Measurements from ENCODE around the gene ZNF100. TPM values are rescaled to one million over a fixed set of nuclear protein-coding genes. Genes with fewer than 3 reads are reported as not detected.
"Not testable (repeated sequence)": the region's sequence is repeated elsewhere in the genome, so short reads cannot be mapped to it uniquely, and the experiment has no call there.

ZNF100 gene
- total and polyA plus RNA-seq, 8 donors: 1.1 to 17.4 (median 8.3) TPM

DNA sequence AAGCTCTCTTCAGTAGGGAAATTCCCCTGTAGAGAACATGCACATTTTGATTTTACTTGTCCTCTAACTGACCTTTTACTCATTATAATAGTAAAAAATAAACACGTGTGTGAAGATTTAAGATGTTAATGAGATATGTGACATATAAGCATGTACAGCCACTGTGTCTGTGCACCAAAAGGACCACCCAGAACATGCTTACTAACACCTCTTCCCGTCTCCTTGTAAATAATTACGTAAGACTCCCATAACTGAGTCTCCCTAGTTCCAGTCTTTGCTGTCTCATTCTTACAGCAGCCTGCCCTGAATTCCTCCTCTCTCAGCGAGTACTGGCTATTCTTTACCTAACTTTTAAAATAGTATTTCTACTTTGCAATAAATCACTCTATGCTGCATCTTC is 53.6 kb downstream of the ZNF100 start:
- no peak overlapping the region for H3K4me3 ChIP-seq
- intact Hi-C loops (cut with DNase I; ENCODE audit: low total_unique reads): no loop called here
- no peaks in the 10 kb centered on the region for H3K4me1 ChIP-seq
- H3K9me3 ChIP-seq: peaks cover 0 to 58% (median 25%) of the 10 kb centered on the region in 4 donors
- H3K27ac ChIP-seq: no peak overlapping the region
- TF ChIP-seq, protein P1, sequence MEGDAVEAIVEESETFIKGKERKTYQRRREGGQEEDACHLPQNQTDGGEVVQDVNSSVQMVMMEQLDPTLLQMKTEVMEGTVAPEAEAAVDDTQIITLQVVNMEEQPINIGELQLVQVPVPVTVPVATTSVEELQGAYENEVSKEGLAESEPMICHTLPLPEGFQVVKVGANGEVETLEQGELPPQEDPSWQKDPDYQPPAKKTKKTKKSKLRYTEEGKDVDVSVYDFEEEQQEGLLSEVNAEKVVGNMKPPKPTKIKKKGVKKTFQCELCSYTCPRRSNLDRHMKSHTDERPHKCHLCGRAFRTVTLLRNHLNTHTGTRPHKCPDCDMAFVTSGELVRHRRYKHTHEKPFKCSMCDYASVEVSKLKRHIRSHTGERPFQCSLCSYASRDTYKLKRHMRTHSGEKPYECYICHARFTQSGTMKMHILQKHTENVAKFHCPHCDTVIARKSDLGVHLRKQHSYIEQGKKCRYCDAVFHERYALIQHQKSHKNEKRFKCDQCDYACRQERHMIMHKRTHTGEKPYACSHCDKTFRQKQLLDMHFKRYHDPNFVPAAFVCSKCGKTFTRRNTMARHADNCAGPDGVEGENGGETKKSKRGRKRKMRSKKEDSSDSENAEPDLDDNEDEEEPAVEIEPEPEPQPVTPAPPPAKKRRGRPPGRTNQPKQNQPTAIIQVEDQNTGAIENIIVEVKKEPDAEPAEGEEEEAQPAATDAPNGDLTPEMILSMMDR (IDR thresholded peaks at IDR 0.05): no peak
- TF ChIP-seq POLR2A (IDR thresholded peaks at IDR 0.05) (no peak), POLR2AphosphoS5 (IDR thresholded peaks at IDR 0.05) (no peak), EP300 (IDR thresholded peaks at IDR 0.05) (no peak)
- DNase-seq: no peak
- WGBS, 5 donors: 79 to 89% (median 85%) methylated on average over 4 of the region's 4 CpGs
- H3K27me3 ChIP-seq: no peaks in the 10 kb centered on the region
- no peaks in the 10 kb centered on the region for H3K36me3 ChIP-seq

DNA sequence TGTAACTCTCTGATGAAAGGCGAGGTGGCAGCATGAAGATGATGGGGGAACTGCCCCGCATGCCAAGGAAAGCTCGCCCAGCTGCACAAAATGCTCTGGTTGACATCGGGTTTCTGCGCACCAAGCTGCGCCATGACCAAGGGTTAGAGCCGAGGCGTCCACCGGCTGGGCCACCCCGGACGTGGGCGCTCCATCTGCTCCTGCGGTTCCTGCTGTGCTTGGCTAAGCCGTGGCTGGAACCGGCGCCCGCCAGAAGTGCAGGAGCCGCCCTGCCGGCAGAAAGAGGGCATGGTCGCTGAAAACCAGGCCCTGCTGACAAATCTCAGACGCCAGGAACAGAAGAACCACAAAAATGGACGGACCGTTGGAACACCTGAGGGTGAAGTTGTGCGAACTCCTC is 57.9 kb downstream of the ZNF100 start:
- H3K4me3 ChIP-seq: no peak overlapping the region
- peaks cover 0 to 38% (median 14%) of the 10 kb centered on the region in 4 donors for H3K9me3 ChIP-seq
- WGBS, 5 donors: 90 to 94% (median 93%) methylated on average over 24 of the region's 24 CpGs
- intact Hi-C loops (cut with DNase I; ENCODE audit: low total_unique reads): no loop called here
- no peaks in the 10 kb centered on the region for H3K27me3 ChIP-seq
- TF ChIP-seq POLR2AphosphoS5 (IDR thresholded peaks at IDR 0.05) (no peak), POLR2A (IDR thresholded peaks at IDR 0.05) (no peak), EP300 (IDR thresholded peaks at IDR 0.05) (no peak)
- TF ChIP-seq, protein P1 (IDR thresholded peaks at IDR 0.05): no peak
- DNase-seq: no peak
- H3K4me1 ChIP-seq: no peaks in the 10 kb centered on the region
- H3K27ac ChIP-seq: no peak overlapping the region
- no peaks in the 10 kb centered on the region for H3K36me3 ChIP-seq

DNA sequence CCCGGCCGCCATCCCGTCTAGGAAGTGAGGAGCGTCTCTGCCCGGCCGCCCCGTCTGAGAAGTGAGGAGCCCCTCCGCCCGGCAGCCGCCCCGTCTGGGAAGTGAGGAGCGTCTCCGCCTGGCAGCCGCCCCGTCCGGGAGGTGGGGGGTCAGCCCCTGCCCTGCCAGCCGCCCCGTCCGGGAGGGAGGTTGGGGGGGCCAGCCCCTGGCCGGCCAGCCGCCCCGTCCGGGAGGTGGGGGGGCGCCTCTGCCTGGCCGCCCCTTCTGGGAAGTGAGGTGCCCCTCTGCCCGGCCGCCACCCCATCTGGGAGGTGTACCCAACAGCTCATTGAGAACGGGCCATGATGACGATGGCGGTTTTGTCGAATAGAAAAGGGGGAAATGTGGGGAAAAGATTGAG is 59.5 kb downstream of the ZNF100 start:
- H3K4me1 ChIP-seq; H3K4me3 ChIP-seq; H3K27me3 ChIP-seq; intact Hi-C loops (cut with DNase I; ENCODE audit: low total_unique reads); H3K27ac ChIP-seq; DNase-seq; H3K36me3 ChIP-seq: not testable (repeated sequence)
- WGBS, 5 donors: 91 to 94% (median 93%) methylated on average over 16 to 31 of the region's 31 CpGs
- peaks cover 0 to 29% (median 13%) of the 10 kb centered on the region in 4 donors for H3K9me3 ChIP-seq

DNA sequence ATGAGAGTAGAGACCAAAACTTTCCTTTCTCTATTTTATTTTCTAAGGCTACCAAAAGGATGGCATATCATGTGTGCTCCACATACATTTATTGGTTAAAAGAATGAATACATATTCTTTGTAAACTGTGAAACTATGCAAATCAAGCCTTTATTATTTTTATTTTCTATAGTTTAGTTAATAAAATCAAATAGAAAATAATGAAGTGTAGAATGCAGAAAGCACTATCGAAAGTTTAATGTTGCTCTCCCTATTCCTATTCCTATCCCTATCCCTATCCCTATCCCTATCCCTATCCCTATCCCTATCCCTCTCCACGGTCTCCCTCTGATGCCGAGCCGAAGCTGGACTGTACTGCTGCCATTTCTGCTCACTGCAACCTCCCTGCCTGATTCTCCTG is 60.3 kb downstream of the ZNF100 start:
- Histone ChIP-seq H3K9me3 (peaks cover 0 to 24% (median 13%) of the 10 kb centered on the region in 4 donors), H3K4me1 (no peaks in the 10 kb centered on the region), H3K27me3 (no peaks in the 10 kb centered on the region), H3K4me3 (no peak overlapping the region), H3K36me3 (no peaks in the 10 kb centered on the region), H3K27ac (no peak overlapping the region)
- WGBS, 5 donors: 91 to 95% (median 92%) methylated on average over 4 of the region's 4 CpGs
- TF ChIP-seq POLR2AphosphoS5 (IDR thresholded peaks at IDR 0.05) (no peak), EP300 (IDR thresholded peaks at IDR 0.05) (no peak), POLR2A (IDR thresholded peaks at IDR 0.05) (no peak)
- TF ChIP-seq, protein P1 (IDR thresholded peaks at IDR 0.05): no peak
- intact Hi-C loops (cut with DNase I; ENCODE audit: low total_unique reads): no loop called here
- no peak for DNase-seq

DNA sequence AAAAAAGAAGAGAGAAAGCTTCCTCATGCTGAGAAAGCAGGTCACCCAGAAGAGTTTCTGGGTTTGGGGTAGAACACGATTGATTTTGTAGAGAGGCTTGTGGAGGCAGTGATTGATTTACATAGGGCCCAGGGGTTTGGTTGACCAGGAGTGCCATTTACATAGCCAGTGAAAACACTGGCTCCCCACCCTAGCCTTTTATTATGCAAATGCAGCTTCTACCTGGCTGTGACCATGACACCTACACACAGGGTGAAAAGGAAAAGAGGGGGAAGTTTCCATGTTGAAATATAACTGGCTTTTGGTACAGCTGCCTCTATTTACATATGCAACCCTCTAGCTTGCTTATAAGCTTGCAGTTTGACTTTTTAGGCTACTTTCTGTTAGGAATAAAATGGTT is 62.0 kb downstream of the ZNF100 start:
- TF ChIP-seq, protein P1 (IDR thresholded peaks at IDR 0.05): no peak
- TF ChIP-seq POLR2AphosphoS5 (IDR thresholded peaks at IDR 0.05) (no peak), POLR2A (IDR thresholded peaks at IDR 0.05) (no peak), EP300 (IDR thresholded peaks at IDR 0.05) (no peak)
- Histone ChIP-seq H3K4me3 (no peak overlapping the region), H3K9me3 (peaks cover 0 to 19% (median 11%) of the 10 kb centered on the region in 4 donors), H3K27me3 (no peaks in the 10 kb centered on the region), H3K36me3 (no peaks in the 10 kb centered on the region), H3K27ac (no peak overlapping the region), H3K4me1 (no peaks in the 10 kb centered on the region)
- 21 to 59% (median 44%) methylated on average over 1 of the region's 1 CpG for WGBS, 5 donors
- intact Hi-C loops (cut with DNase I; ENCODE audit: low total_unique reads): no loop called here
- no peak for DNase-seq

Measured in stomach (tissue), 9 donors.